A549 (cell line): ENCODE data around the gene GNAS. TPM values are rescaled to one million over a fixed set of nuclear protein-coding genes. Genes with fewer than 3 reads are reported as not detected.

Source experiments
- ATAC-seq, 2 experiments: fragments of 200-7000 bp in 1 of 2; fragments of >200 bp in 1 of 2; cut with Nextera tagmentation in 1 of 2; cut with Tn5 transposase in 1 of 2; 3 replicates each; pipeline versions ENCODE4 v1.8.0 to v1.9.1; 2018 to 2020; ENCODE audit warnings: mild to moderate bottlenecking in 1 of 2, moderate library complexity in 1 of 2
- CTCF ChIA-PET: fragments of 300-600 bp; sonication (Branson Sonifier 250); formaldehyde crosslinking; extraction: SDS; loops from one replicate; lab custom pipeline; 2021; ENCODE audit warnings: antibody characterized with exemption, inconsistent platforms; lab: Yijun Ruan, JAX
- POLR2A ChIA-PET: fragments of 350-600 bp; formaldehyde crosslinking; extraction: SDS; loops from one replicate; lab custom pipeline; 2021; ENCODE audit warnings: antibody characterized with exemption, inconsistent platforms; lab: Yijun Ruan, JAX
- DNase-seq, 2 experiments: peaks; one replicate each; pipeline versions ENCODE4 v3.0.0 to v3.0.0-alpha.2; 2011 to 2016; ENCODE audit warnings: low read depth in 1 of 2, low spot score in 1 of 2
- FAIRE-seq: peaks from 2 replicates; lab custom pipeline; 2011; peaks lifted over from hg19 to GRCh38; lab: Jason Lieb, UNC
- H3K27ac ChIP-seq, 2 experiments: fragments of >200 bp; sonication (Bioruptor Twin); formaldehyde crosslinking; 3 replicates each; pipeline ENCODE4 v1.5.1; 2016 to 2017
- H3K4me1 ChIP-seq: fragments of >200 bp; sonication (Bioruptor Twin); formaldehyde crosslinking; 3 replicates; pipeline ENCODE4 v1.6.1; 2016
- H3K4me2 ChIP-seq: fragments of >200 bp; sonication (Bioruptor Twin); formaldehyde crosslinking; 3 replicates; pipeline ENCODE4 v1.6.1; 2016
- H3K4me3 ChIP-seq: fragments of >200 bp; sonication (Bioruptor Twin); formaldehyde crosslinking; 3 replicates; pipeline ENCODE4 v1.5.1; 2016
- H3K9me3 ChIP-seq: fragments of >200 bp; sonication (Bioruptor Twin); formaldehyde crosslinking; 3 replicates; pipeline ENCODE4 v1.6.1; 2016
- CBX8 ChIP-seq: fragments of 200-600 bp; sonication (generic); IDR thresholded peaks from 2 replicates; pipeline ENCODE4 v1.6.1; 2016
- CEBPB ChIP-seq, 2 experiments: fragments of >200 bp in 1 of 2; sonication (Bioruptor Twin) in 1 of 2; formaldehyde crosslinking in 1 of 2; IDR thresholded peaks; 2 replicates each; pipeline ENCODE4 v1.6.1; 2012 to 2016
- CHD4 ChIP-seq: fragments of 200-600 bp; sonication (generic); IDR thresholded peaks from 2 replicates; pipeline ENCODE4 v1.6.1; 2016; ENCODE audit warnings: antibody characterized with exemption, mild to moderate bottlenecking, borderline replicate concordance
- FOSB ChIP-seq: fragments of 250-450 bp; sonication (Bioruptor Pico); IDR thresholded peaks from 2 replicates; pipeline ENCODE4 v1.5.0; 2020; ENCODE audit warnings: mild to moderate bottlenecking, moderate library complexity
- HEYL ChIP-seq: fragments of 250-450 bp; sonication (Bioruptor Pico); IDR thresholded peaks from 2 replicates; pipeline ENCODE4 v1.8.0; 2021; ENCODE audit warnings: mild to moderate bottlenecking, moderate library complexity
- HOXA7 ChIP-seq: fragments of 250-450 bp; sonication (Bioruptor Pico); IDR thresholded peaks from 2 replicates; pipeline ENCODE4 v1.5.0; 2020; ENCODE audit warnings: mild to moderate bottlenecking, moderate library complexity
- HOXB13 ChIP-seq: fragments of 250-450 bp; sonication (Bioruptor Pico); IDR thresholded peaks from 2 replicates; pipeline ENCODE4 v1.5.0; 2020; ENCODE audit warnings: low read depth, mild to moderate bottlenecking, moderate library complexity
- JUNB ChIP-seq: fragments of >200 bp; sonication (Bioruptor Twin); formaldehyde crosslinking; IDR thresholded peaks from 2 replicates; pipeline ENCODE4 v1.6.1; 2016
- MAX ChIP-seq: IDR thresholded peaks from 2 replicates; pipeline ENCODE4 v1.6.1; 2012
- MAZ ChIP-seq: fragments of 150-350 bp; IDR thresholded peaks from 2 replicates; pipeline ENCODE4 v1.6.1; 2014; ENCODE audit warnings: antibody characterized with exemption, low read depth, low read length, borderline replicate concordance
- NFE2L2 ChIP-seq: fragments of 150-350 bp; conservative IDR thresholded peaks from 2 replicates; pipeline ENCODE4 v1.6.1; 2014; ENCODE audit warnings: low read length
- PBX3 ChIP-seq: IDR thresholded peaks from 2 replicates; pipeline ENCODE4 v1.6.1; 2012
- POLR2AphosphoS2 ChIP-seq: conservative IDR thresholded peaks from 2 replicates; pipeline ENCODE4 v1.6.1; 2012; ENCODE audit warnings: low read length, improper control_type of control experiment, inconsistent platforms
- RCOR1 ChIP-seq: fragments of 150-350 bp; IDR thresholded peaks from 2 replicates; pipeline ENCODE4 v1.6.1; 2014; ENCODE audit warnings: antibody characterized with exemption, low read length, low read depth
- TFCP2L1 ChIP-seq: fragments of 250-450 bp; sonication (Bioruptor Pico); IDR thresholded peaks from 2 replicates; pipeline ENCODE4 v1.5.0; 2021; ENCODE audit warnings: mild to moderate bottlenecking
- TP53 ChIP-seq: fragments of 250-450 bp; sonication (Bioruptor Pico); IDR thresholded peaks from 2 replicates; pipeline ENCODE4 v1.5.0; 2021; ENCODE audit warnings: mild to moderate bottlenecking, moderate library complexity
- ZNF302 ChIP-seq: fragments of 250-450 bp; sonication (Bioruptor Pico); IDR thresholded peaks from 2 replicates; pipeline ENCODE4 v1.9.0; 2021; ENCODE audit warnings: inconsistent platforms, mild to moderate bottlenecking, moderate library complexity
- WGBS: methylation state at CpG from one replicate; pipeline ENCODE4 v1.1.6; 2017; ENCODE audit errors: missing lambda C conversion rate; 5-methylcytosine and 5-hydroxymethylcytosine counted together
- polyA plus RNA-seq, 4 experiments: library from polyadenylated mRNA; depleted of rRNA in 3 of 4; stranded (reverse); fragments of >200 nt; fragmentation: RNase III in 1 of 4; extraction: RNeasy Plus Mini Kit Qiagen cat#74134 plus additional on column Dnase treatment in 1 of 4; gene quantifications; 2 replicates in 3 of 4; 3 replicates in 1 of 4; pipeline ENCODE4 v1.2.3, GENCODE V29; 2011 to 2017

GNAS gene
- polyA plus RNA-seq, 2 of the 4 experiments (the other 2 are of a cell fraction) = 534 to 600 TPM

- 83% methylated on average over 65 of the region's 75 CpGs for WGBS
- ChIA-PET POLR2A (no interaction called here), CTCF (interaction anchor here (1.9 kb wide), 1 partner anchor 15 kb away, joined by 7 read pairs; no protein-coding TSS in a partner anchor)
- ATAC-seq (no peak), FAIRE-seq (no peak), DNase-seq (no peak)
- TF ChIP-seq MAX (no peak), JUNB (no peak), MAZ (no peak), HOXA7 (CRISPR knock-in tag) (no peak), RCOR1 (no peak), POLR2AphosphoS2 (no peak), TP53 (CRISPR knock-in tag) (no peak), CBX8 (no peak), CEBPB (IDR thresholded peaks at IDR 0.05) (no peak), PBX3 (no peak), HOXB13 (CRISPR knock-in tag) (no peak), NFE2L2 (no peak), CHD4 (no peak), TFCP2L1 (CRISPR knock-in tag) (no peak), FOSB (no peak)
- Histone ChIP-seq H3K4me3 (no peak overlapping the region), H3K27ac (no peak overlapping the region), H3K4me1 (no peaks in the 10 kb centered on the region), H3K9me3 (no peaks in the 10 kb centered on the region), H3K4me2 (no peak overlapping the region)
Observed at GRCh38 chr20:58854638-58855471, 2.3 kb downstream of the GNAS start.

- POLR2A ChIA-PET = no interaction called here
- DNase-seq = no peak
Observed at GRCh38 chr20:58855506-58856389, 3.2 kb downstream of the GNAS start.

GRCh38 chr20:58863044-58863790 is 10.7 kb downstream of the GNAS start:
- no peak for FAIRE-seq
- no peak overlapping the region for H3K4me3 ChIP-seq
- H3K27ac ChIP-seq = no peak overlapping the region
- no peak for DNase-seq
- CTCF ChIA-PET = interaction anchor here (0.8 to 5.6 kb wide), 14 partner anchors 11 to 633 kb away, joined by 3 to 40 read pairs (median 6); partner anchors contain the start of gene GNAS
- H3K9me3 ChIP-seq = no peaks in the 10 kb centered on the region
- ATAC-seq = no peak
- H3K4me2 ChIP-seq = no peak overlapping the region
- POLR2A ChIA-PET = interaction anchor here (1.7 kb wide), 1 partner anchor 169 kb away, joined by 5 read pairs; the partner anchor contains the start of gene ATP5F1E
- H3K4me1 ChIP-seq = no peaks in the 10 kb centered on the region
- TF ChIP-seq HOXB13 (CRISPR knock-in tag) (no peak), ZNF302 (CRISPR knock-in tag) (no peak), PBX3 (no peak)
- 28% methylated on average over 7 of the region's 7 CpGs for WGBS

More at GRCh38 chr20:58855506-58856389, 3.2 kb downstream of the GNAS start:
- H3K27ac ChIP-seq = no peak overlapping the region
- CTCF ChIA-PET = interaction anchor here (1.4 to 1.9 kb wide), 2 partner anchors 15 to 367 kb away, joined by 4 to 6 read pairs; no protein-coding TSS in a partner anchor
- no peaks in the 10 kb centered on the region for H3K9me3 ChIP-seq
- no peak for ATAC-seq
- 73% methylated on average over 56 of the region's 57 CpGs for WGBS
- no peak overlapping the region for H3K4me2 ChIP-seq
- no peaks in the 10 kb centered on the region for H3K4me1 ChIP-seq
- no peak overlapping the region for H3K4me3 ChIP-seq
- no peak for FAIRE-seq
- TF ChIP-seq HEYL = no peak
